NCI-H446 treated with DMSO at 0.1 percent for 48 hours (cell line): ENCODE results near the gene LETM1.

Experiments
- DNase-seq: peaks from one replicate; lab custom pipeline; 2025; lab: John Stamatoyannopoulos, UW

LETM1 gene

DNA sequence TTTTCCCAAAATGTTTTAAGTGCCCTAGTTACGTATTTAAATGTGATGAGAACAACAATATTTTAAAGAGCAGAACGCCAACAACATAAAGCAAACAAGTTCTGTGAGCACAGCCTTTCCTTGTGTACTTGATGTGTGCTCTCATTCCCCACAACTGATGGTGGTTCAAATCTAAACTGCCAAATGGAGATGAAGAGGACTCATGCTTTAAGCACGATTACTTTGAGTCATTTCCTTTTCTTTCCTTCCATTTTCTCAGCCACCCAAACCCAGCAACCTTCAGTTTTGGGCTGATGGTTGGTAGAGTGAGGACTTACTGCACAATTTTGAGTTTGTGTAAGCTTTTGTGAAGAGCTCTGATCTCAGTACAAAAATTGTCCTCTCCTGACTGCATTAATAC, 16.9 kb upstream of the LETM1 start:
- no peak for DNase-seq

DNA sequence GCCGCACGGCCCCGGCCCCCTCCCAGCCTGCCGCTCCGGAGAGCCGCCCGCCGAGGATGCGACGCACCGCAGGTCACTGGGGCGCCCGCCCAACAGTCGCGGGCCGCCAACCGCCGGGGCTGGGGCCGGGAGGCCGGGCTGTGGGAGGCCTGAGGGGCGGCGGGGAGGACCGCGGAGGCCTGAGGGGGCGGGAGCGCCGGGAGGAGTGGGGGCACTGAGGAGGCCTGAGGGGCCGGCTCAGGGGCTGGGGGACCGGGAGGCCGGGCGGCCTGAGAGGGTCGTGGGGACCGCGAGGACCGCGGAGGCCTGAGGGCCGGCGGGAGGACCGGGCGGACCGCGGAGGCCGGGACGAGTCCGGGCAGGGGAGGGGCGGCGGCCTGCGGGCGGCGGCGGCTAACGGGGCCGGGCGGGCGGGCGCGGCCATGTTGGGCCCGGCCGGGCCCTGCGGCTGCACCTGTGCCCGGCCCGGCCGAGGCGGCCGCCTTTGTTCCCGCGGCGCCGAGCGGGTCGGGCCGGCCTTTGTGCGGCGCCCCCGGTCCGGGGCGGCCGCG, 15.6 kb upstream of the LETM1 start:
- DNase-seq: no peak

DNA sequence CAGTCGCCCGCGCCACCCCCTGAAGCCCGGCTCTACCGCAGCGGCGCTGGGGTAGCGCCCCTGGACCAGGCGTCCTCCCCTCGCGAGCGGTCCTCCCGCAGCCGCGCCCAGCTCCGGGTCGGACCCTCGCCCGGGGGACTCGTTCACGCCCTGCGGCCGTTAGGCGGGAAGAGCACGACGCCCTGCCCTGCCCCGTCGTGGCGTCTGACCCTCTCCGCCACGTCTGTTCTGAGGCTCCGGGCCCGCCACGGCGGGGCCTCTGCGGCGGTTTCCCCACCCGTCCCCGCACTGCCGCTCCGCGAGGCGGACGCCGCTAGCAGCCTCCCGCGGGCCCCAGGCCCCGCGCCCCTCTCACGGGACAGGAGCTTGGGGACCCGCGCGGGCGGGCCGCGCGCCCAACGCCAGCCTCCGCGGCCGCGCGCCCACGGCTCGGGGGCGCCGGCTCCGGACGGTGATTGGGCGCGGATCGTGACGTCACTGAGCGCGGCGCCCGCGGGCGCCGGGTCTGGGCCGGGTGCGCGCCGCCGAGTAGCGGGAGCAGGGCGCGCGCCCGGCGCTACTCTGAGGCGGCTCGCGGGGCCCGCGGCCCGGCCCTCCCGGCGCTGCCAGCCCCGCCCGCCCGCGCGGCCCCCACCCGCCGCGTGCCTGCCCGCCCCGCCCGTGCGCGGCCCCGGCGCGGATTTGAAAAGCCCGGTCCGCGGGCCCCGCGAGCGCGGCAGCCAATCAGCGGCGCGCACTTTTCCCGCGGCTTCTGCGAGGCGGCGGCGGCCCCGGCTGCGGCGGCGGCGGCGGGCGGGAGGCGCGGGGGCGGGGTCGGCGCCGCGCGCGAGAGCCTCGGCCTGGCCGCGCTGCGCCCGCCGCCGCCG, 14.9 kb upstream of the LETM1 start, which contains the start of gene NSD2:
Gene NSD2 (plus strand): TSS at position 816 of the 866 bp plus-strand sequence. CDS start 29,262 bp downstream, outside the sequence.
- DNase-seq: peak; percentile 68

DNA sequence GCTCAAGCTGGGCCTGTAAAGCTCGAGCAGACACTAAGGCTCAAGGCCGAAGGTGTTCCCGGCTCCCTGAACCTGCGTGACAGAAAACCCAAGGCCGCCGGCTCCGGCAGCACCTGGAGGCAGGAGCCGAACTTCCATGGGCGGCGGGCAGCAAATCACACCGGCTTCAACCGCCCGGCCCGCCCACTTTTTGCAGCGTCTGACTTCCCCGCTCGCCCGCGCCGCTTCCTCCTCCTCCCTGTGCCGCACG, 14.3 kb upstream of the LETM1 start:
- peak; percentile 29 for DNase-seq

DNA sequence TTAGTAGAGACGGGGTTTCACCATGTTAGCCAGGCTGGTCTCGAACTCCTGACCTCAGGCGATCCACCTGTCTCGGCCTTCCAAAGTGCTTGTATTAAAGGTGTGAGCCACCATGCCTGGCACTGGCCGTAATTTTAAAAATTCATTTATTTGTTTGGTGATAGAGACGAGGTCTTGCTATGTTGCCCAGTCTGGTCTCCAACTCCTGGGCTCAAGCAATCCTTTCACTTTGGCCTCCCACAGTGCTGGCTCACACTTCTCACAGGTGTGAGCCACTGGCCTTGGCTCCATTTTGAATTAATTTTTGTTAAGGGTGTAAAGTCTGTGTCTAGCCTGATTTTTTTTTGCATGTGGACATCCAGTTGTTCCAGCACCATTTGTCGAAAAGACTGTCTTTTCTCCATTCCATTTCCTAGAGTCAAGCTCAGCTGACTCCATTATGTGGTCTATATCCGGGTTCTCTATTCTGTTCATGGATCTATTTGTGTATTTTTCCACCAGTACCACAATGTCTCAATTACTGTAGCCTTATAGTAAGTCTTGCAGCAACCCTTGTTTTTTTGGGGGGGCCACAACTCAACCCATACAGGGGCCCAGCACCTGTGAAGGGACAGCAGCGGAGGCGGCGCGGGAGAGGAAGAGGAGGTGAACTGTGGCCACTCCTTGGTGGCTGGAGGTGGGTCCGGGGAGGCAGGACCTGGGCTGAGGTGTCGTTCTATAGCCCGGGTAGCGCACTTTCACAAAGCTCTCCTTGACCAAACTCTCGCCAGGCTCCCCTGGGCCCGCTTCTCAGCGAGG, 13.8 kb upstream of the LETM1 start:
- DNase-seq: no peak

DNA sequence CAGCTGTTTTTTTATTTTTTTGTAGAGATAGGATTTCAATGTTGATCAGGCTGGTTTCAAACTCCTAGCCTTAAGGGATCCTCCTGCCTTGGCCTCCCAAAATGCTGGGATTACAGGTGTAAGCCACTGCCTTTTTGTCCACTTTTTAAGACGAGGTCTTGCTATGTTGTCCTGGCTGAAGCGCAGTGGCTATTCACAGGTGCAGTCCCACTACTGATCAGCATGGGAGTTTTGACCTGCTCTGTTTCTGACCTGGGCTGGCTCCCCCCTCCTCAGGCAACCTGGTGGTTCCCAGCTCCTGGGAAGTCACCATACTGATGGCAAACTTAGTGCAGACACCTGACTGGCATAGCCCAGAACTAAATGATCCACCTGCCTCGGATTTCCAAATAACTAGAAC, 13.0 kb upstream of the LETM1 start:
- no peak for DNase-seq

DNA sequence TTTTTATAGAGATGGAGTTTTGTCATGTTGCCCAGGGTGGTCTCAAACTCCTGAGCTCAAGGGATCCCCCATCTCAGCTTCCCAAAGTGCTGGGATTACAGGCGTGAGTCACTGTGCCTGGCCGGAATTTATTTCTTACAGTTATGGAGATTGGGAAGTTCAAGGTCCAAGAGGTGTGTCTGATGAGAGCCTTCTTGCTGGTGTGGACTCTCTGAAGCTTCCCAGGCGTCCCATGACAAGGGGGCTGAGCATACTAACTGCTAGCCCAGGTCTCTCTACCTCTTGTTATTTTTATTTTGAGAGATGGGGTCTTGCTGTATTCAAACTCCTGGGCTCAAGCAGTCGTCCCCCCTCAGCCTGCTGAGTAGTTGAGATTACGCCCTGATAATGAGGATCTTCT, 12.3 kb upstream of the LETM1 start:
- no peak for DNase-seq

DNA sequence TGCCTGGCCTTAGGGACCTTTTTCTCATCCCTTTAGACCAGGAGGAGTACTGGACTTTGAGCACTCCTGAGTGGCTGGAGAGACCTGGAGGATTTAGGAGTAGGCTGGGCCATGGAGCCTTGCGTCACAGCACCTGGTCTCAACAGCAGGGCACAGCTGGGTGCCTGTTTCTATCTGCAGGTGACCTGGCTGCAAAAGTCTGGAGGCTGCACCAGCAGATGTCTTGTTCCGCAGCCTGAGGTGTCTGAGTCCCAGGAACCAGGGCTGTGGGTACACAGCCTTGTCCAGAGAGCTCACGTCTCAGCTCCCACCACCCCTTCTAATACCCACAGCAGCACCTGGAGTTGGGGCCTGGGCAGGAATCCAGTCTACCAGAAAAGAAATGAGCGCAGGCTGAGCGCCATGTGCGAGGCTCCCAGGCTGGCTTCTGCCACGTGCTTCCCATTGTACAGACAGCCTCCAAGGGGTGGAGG, 10.3 kb upstream of the LETM1 start:
- DNase-seq: no peak

DNA sequence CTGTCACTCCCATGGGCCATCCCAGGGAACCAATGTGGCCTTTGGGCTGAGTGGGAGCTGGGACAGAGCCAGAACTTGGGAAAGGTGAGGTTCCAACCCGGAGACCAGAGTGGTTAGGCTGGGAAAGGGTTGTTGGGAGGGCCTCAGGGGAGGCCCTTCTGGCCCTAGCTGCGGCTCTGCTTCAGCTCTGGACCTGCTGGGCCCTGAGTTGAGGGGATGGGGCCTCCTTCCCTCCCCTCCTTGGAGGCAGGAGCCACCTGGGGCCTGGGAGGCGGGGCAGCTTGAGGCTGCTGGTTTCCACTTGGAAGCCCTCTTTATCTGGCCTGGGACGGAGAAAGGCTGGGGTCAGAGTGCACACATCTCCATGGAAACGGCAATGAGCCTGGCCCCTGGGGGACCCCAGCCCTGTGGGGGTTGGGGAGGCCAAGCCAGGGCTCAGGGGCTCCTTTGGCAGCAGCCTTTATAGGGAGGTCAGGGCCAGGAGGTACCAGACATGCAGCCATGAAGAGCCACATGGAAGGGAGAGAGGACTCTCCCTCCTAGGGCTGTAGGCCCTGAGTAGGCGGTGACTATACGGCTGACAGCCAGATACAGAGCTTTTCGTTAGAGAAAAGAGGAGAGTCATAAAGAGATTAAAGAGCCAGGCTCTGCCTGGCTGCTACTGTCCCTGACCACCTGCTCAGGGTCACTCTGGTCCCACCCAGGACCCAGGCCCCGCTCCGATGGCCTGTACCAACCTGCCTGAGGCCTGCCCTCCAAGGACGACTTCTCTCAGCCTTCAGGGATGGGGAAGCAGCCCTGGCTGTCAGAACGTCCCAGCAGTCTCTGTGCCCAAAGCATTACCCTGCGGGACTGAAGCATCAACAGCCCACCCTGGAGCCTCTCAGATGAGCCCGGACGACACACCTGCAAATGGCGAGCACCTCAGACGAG, 8.4 kb upstream of the LETM1 start:
- DNase-seq: no peak

DNA sequence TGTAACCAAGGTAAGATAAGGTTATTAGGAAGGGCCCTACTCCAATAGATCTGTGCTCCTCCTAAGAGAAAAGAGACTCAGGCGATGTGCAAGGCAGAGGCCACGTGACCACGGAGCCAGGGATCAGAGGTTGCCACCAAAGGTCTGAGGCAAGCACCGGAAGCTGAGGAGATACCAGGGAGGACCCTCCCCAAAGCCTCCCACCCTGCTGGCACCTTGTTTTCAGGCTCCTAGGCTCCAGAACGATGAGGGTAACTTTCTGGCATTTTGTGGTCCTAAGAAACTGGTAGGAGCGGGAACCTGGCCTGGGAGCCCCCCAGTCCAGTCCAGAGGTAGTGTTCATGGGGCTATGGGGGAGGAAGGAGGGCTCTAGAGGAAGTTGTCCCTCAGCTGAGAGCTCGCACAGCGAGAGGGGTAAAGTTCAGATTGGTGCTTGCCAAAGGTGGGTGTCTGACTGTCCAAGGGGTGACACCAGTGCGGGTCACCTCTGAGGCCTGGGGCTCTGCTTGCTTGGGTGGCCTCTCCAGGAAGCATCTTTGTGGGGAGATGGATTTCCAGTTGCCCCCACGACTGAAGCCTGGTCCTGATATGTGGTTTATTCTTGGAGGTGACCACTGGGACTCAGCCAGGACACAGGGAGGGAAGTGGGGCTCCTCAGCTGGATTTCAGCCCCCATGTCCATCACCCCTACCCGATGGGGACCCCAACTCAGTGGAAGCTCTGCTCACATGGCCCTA, 7.5 kb upstream of the LETM1 start:
- DNase-seq: no peak

DNA sequence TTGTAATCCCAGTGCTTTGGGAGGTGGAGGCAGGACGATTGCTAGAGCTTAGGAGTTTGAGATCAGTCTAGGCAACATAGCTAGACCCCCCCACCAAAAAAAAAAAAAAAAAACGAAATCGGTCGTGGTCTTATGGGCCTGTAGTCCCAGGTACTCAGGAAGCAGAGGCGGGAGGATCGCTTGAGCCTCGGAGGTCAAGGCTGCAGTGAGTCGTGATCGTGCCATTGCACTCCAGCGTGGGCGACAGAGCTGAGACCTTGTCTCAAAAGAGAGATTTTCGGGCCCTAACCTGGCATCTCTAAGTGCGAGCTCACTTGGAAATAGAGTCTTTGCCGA, 7.0 kb upstream of the LETM1 start:
- DNase-seq: no peak

DNA sequence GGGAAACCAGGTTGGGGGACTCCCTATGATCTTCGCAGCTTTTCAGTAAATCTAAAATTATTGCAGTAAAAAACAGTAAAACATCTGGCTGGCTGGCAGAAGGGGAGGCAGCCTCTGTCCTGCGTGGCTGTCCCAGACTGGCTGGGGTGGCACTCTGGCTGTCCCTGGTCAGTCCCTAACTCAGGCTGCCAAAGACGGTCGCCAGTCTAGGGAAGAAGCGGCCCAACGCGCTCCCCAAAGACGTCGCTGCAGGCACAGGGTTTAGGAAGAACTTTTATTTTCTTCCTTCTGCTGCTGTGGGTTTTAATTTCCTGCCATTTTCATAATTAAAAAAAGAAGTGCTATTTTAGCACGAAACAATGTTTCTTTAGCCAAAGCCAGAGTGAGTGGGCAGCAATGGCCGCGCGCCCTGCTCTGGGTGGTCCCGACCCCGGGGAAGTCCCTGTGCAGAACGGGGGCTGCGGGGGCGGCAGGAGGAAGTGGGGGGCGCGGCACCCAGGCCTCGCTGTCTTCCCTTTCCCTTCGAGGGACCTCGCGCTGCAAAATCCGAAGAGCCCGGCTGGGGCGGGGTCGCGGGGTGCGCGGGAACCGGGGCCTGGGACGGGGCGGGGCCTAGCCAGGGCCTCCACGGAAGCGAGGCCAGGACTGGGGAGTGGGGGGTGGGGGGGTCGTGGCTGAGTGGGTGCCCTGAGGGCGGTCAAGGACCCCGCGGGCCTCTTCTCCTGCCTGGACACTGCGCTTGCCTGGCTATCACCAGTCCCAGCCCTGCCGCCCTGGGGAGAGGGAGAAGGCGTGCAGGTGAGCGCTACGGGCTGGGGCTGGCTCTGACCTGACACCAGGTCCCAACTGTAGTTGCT, 6.3 kb upstream of the LETM1 start:
- DNase-seq: no peak

DNA sequence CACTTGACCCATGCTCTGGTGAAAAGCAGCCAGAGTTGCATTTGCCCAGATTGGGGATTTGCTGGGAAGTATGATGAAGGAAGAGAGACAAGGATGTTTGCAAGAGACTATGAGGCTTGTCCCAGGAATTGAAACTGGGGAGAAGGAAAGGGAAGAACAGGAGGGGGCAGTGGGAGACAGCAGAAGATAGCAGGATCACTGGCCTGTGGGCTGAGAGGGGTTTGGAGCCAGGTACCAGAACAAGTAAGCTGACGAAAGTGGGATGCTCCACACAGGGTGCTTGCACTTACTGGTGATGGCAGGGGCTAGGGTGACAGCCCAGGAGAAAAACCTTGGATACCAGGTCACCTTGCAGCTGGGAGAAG, 3.4 kb upstream of the LETM1 start:
- DNase-seq: no peak

DNA sequence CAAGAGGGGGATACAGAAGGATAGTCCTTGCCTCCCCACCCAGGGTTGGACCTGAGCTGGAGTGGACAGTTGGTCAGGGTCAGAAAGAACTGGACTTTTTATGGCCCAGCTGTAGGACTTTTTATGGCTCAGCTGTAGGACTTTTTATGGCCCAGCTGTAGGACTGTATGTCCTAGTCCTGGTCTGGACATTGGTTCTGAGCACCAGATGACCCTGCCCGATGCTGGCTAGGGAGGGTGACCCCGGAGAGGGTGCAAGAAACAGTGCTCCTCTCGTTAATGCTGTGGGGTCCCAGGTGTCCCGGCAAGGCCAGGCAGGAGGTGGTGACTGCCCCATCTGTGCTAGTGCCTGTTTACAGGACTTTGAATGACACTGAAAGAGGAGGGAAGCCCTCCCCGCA, 2.0 kb upstream of the LETM1 start:
- no peak for DNase-seq

DNA sequence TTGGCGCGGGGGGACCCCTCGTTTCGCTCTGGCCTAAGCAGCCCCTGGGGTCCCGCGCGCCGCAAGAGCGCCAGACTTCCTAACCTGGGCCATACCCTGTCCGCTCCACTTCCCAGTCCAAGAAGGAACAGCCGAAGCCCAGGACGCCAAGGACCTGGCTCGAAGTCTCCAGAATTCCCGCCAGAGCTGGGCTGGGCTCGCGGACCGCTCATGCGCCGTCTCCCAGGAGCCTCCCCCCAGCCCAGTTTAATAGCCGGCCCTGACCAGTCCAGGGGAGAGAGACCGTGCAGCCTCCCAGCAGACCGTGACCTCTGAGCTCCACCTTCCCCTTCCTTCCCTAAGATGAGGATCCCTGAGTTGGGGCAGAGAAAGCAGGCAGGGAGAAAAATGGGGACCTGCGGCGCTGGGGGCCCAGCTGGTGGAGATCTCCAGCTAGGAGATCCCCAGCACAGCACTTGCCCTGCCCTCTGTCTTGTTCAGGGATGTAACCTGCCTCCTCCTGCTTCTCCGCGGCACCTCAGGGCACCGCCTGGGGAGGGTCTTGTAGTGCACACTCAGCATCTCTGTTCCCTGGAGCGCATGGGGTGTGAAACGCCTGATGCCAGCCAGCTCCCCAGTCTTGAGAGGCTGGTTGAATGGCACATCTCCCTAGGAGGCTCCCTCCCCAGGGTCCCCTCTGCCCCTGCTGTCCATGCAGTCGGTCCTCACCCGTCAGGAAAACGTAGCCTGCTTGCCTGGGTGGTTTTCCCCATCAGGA, 1.2 kb upstream of the LETM1 start:
- no peak for DNase-seq

DNA sequence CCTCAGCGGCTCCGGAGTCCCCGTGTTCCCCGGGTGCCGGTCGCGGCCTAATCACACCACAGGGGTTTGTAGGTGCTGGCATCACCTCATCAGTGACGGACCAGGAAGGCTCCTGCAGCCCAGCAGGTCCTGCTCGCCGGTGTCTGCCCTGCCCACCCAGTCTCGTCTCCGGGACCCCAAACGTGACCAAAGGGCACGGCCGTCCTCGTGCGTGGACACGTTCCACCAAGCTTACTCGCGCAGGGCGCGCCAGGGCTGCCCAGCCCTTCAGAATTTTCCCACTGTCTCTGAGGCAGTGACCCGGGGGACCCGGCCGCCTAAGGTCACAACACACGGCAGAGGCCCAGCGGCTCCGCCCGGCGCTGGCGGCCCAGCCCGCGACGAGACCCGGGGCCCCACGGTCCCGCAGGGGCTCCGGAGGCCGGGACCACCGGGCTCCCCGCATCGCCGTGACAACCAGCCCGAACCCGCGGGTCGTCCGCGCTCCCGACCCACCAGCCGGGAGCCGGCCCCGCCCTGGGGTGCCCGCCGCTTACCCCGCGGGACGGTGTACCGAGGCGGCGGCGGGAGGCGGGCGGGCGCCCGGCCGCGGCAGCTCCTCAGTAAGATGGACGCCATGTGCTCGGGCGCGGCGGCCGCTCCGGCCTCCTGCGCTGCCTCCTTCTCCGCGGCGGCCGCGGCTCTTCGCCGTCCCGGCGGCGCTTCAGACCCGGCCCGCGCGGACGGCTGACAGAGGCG, 454 bp downstream of the LETM1 start:
- DNase-seq: no peak

DNA sequence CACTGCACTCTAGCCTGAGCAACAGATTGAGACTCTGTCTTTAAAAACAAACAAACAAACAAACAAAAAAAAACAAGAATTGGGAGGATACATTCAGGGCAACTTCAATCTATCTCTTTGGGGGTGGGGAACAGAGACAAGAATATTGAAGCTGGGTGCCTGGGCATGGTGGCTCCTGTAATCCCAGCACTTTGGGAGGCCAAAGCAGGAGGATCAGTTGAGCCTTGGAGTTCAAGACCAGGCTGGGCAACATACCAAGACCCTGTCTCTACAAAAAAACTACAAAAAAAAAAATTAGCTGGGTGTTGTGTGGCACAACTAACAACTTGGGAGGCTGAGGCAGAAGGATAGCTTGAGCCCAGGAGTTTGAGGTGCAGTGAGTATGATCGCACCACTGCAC, 1.2 kb downstream of the LETM1 start:
- no peak for DNase-seq

DNA sequence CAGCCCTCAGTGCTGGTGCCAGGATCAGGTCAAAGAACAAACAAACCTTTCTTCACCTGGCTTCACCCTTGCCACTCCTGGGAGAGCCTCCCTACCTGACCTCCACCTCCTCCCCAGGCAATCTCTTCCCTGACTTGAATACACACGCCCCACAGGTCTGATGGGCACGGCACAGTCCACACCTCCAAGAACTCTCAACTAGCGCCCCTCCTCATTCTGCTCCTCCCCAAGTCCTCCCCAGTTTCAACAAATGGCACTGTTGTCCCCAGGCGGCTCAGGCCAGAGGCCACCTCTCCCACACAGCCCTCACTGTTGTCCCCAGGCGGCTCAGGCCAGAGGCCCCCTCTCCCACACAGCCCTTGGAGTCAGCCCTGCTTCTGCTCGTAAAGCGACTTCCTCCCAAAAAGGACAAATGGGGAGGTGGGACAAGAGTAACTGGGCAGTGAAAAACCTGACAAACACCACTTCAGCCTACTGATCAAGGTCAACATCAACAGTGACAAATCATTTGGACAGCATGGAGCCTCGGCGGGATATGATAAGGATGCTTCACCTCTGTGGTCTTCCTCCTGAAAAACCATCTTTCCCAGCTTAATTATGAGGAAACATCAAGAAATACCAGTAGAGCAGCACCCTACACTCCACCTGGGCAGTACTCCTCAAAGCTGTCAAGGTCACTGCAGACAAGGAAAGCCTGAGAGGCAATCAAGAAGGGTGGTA, 2.9 kb downstream of the LETM1 start:
- DNase-seq: no peak
